ENCODE measurements around the gene ATP6V1E1. TPM values are rescaled to one million over a fixed set of nuclear protein-coding genes. Genes with fewer than 3 reads are reported as not detected.

Gene ATP6V1E1
- total and polyA plus RNA-seq, 7 donors = 122 to 263 (median 158) TPM

GRCh38 chr22:17578136-17578754 is 50.3 kb downstream of the ATP6V1E1 start:
- no peaks in the 10 kb centered on the region for H3K27me3 ChIP-seq (ENCODE audit: insufficient read depth in 3 of 3, low read length in 2 of 3)
- WGBS, 3 donors = 56 to 64% (median 60%) methylated on average over 11 of the region's 11 CpGs
- intact Hi-C loops (cut with DNase I) = loop anchor here in 1 of 2 donors (5.0 kb wide), 1 partner anchor 44 kb away; no protein-coding TSS in a partner anchor
- DNase-seq (peak; percentile 69 to 76), ATAC-seq (peak; percentile 24 to 49 (median 26))
- H3K4me1 ChIP-seq = no peaks in the 10 kb centered on the region
- no peaks in the 10 kb centered on the region for H3K9me3 ChIP-seq
- TF ChIP-seq CTCF (IDR thresholded peaks at IDR 0.05) = no peak
- no peaks in the 10 kb centered on the region for H3K36me3 ChIP-seq (ENCODE audit: insufficient read depth in 1 of 2, low read depth in 1 of 2)
- no peak overlapping the region for H3K4me3 ChIP-seq
- H3K27ac ChIP-seq = no peak overlapping the region

DNA sequence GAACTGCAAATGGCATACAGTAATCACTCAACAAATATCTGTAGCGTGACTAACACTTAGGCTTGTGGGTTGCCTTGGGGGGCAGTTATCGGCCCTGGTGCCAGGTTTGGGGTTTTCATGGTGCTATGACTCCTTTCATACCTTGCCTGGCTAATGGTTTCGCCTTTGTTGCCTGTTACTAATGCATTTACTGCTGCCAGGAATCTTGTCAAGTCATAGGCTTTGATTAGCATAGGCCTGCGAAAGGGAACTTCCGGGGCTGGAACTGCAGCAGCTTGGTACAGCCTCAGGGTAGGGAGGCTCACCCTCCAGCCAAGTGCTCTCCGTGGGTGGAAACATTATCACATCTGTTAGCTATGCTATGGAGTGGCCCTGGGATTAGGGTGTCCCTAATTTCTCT is 52.1 kb downstream of the ATP6V1E1 start:
- DNase-seq = peak in 1 of 2 donors; percentile 46
- no peaks in the 10 kb centered on the region for H3K36me3 ChIP-seq (ENCODE audit: insufficient read depth in 1 of 2, low read depth in 1 of 2)
- intact Hi-C loops (cut with DNase I) = loop anchor here in 1 of 2 donors (5.0 kb wide), 1 partner anchor 46 kb away; no protein-coding TSS in a partner anchor
- H3K27me3 ChIP-seq (ENCODE audit: insufficient read depth in 3 of 3, low read length in 2 of 3) = no peaks in the 10 kb centered on the region
- ATAC-seq = peak; percentile 61 to 85 (median 76)
- no peak for TF ChIP-seq CTCF (IDR thresholded peaks at IDR 0.05)
- peaks cover 7% of the 10 kb centered on the region for H3K4me1 ChIP-seq
- no peaks in the 10 kb centered on the region for H3K9me3 ChIP-seq
- whole genome bisulfite sequencing, 3 donors = 49 to 52% (median 49%) methylated on average over 6 of the region's 6 CpGs
- H3K27ac ChIP-seq = no peak overlapping the region
- H3K4me3 ChIP-seq = no peak overlapping the region

- no peaks in the 10 kb centered on the region for H3K9me3 ChIP-seq
- H3K27ac ChIP-seq = no peak overlapping the region
- ATAC-seq (no peak), DNase-seq (no peak)
- 71 to 78% (median 74%) methylated on average over 4 of the region's 4 CpGs for WGBS, 3 donors
- peaks cover 9% of the 10 kb centered on the region for H3K4me1 ChIP-seq
- no peaks in the 10 kb centered on the region for H3K36me3 ChIP-seq (ENCODE audit: insufficient read depth in 1 of 2, low read depth in 1 of 2)
- intact Hi-C loops (cut with DNase I) = loop anchor here in 1 of 2 donors (5.0 kb wide), 1 partner anchor 47 kb away; no protein-coding TSS in a partner anchor
- no peaks in the 10 kb centered on the region for H3K27me3 ChIP-seq (ENCODE audit: insufficient read depth in 3 of 3, low read length in 2 of 3)
- no peak overlapping the region for H3K4me3 ChIP-seq
- TF ChIP-seq CTCF (IDR thresholded peaks at IDR 0.05) = no peak
Observed at GRCh38 chr22:17575681-17576080, 52.9 kb downstream of the ATP6V1E1 start.

DNA sequence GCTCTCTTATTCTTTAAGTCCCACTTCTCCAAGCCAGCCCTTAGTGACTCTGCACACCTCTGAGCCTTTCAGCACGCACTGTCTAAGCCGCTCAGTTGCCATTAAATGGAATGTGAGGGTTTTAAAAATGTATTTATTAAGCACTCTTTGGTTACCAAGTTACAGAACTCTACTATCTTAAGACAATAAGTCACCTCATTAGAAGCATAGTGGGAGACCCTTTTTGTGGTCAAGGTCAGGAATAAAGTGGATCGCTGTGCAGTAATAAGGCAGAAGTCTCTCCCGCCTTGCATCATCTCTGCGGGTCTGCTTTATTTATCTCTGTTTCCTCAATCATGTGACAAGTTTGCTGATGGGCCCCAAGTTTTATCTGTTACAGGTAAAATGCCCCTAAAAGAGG is 53.4 kb downstream of the ATP6V1E1 start:
- Histone ChIP-seq H3K27ac (no peak overlapping the region), H3K27me3 (ENCODE audit: insufficient read depth in 3 of 3, low read length in 2 of 3) (no peaks in the 10 kb centered on the region), H3K9me3 (no peaks in the 10 kb centered on the region), H3K4me3 (no peak overlapping the region), H3K36me3 (ENCODE audit: insufficient read depth in 1 of 2, low read depth in 1 of 2) (no peaks in the 10 kb centered on the region), H3K4me1 (peaks cover 13% of the 10 kb centered on the region)
- WGBS, 3 donors = 92 to 95% (median 95%) methylated on average over 5 of the region's 5 CpGs
- no peak for TF ChIP-seq CTCF (IDR thresholded peaks at IDR 0.05)
- DNase-seq (no peak), ATAC-seq (no peak)
- intact Hi-C loops (cut with DNase I) = loop anchor here in 1 of 2 donors (5.0 kb wide), 1 partner anchor 47 kb away; no protein-coding TSS in a partner anchor

Measured in psoas muscle (tissue), 8 donors.